Neuronal stem cell (in vitro differentiated cells): ENCODE data around the gene CEP192.

ENCODE experiments used
- DNase-seq: peaks from one replicate; pipeline ENCODE4 v3.0.0-alpha.2; 2013; ENCODE audit warnings: low spot score
- H2AFZ ChIP-seq: one replicate; pipeline ENCODE4 v1.6.1; 2013; ENCODE audit warnings: mild to moderate bottlenecking, low read length, inconsistent platforms
- H2AK5ac ChIP-seq: 2 replicates; pipeline ENCODE4 v1.6.1; 2013; ENCODE audit warnings: low read depth, mild to moderate bottlenecking, inconsistent platforms, low read length, moderate library complexity, mixed read lengths
- H2BK120ac ChIP-seq: 2 replicates; pipeline ENCODE4 v1.6.1; 2013; ENCODE audit warnings: low read depth, mild to moderate bottlenecking, inconsistent platforms, low read length, moderate library complexity, mixed read lengths
- H2BK12ac ChIP-seq: one replicate; pipeline ENCODE4 v1.6.1; 2013; ENCODE audit warnings: low read length, inconsistent platforms
- H2BK15ac ChIP-seq: 2 replicates; pipeline ENCODE4 v1.6.1; 2013; ENCODE audit warnings: mild to moderate bottlenecking, low read length, inconsistent platforms, mixed read lengths
- H2BK5ac ChIP-seq: one replicate; pipeline ENCODE4 v1.6.1; 2013; ENCODE audit warnings: inconsistent platforms, mild to moderate bottlenecking, low read length, moderate library complexity
- H3K14ac ChIP-seq: one replicate; pipeline ENCODE4 v1.6.1; 2013; ENCODE audit warnings: low read length, inconsistent platforms
- H3K18ac ChIP-seq: 2 replicates; pipeline ENCODE4 v1.6.1; 2013; ENCODE audit warnings: low read length, inconsistent platforms
- H3K23ac ChIP-seq: 2 replicates; pipeline ENCODE4 v1.6.1; 2013; ENCODE audit warnings: low read depth, mild to moderate bottlenecking, mixed read lengths, low read length, inconsistent platforms; ENCODE audit not compliant: poor library complexity
- H3K27ac ChIP-seq: replicated peaks from 3 replicates; pipeline ENCODE4 v1.5.1; 2013; ENCODE audit warnings: low read length, inconsistent platforms
- H3K27me3 ChIP-seq, 3 experiments: 2 replicates each; pipeline ENCODE4 v1.6.1; 2013; ENCODE audit warnings: low read length in 3 of 3, mild to moderate bottlenecking in 2 of 3, inconsistent platforms in 1 of 3, low read depth in 1 of 3, mixed read lengths in 1 of 3, moderate library complexity in 1 of 3; ENCODE audit not compliant: control insufficient read depth in 3 of 3, insufficient read depth in 3 of 3
- H3K36me3 ChIP-seq, 2 donors: replicated peaks in 1 of 2; 2 replicates each; pipeline ENCODE4 v1.6.1; 2013; ENCODE audit warnings: low read length in 2 of 2; ENCODE audit not compliant: control insufficient read depth in 2 of 2, insufficient read depth in 2 of 2
- H3K4ac ChIP-seq: 2 replicates; pipeline ENCODE4 v1.6.1; 2013; ENCODE audit warnings: inconsistent platforms, mild to moderate bottlenecking, low read length, moderate library complexity
- H3K4me1 ChIP-seq, 2 donors: 1 replicate in 1 of 2; 2 replicates in 1 of 2; pipeline ENCODE4 v1.6.1; 2013; ENCODE audit warnings: low read length in 2 of 2, low read depth in 1 of 2; ENCODE audit not compliant: control insufficient read depth in 2 of 2, insufficient read depth in 1 of 2
- H3K4me2 ChIP-seq: one replicate; pipeline ENCODE4 v1.6.1; 2013; ENCODE audit warnings: mild to moderate bottlenecking, low read length, inconsistent platforms; ENCODE audit not compliant: insufficient read depth, poor library complexity, severe bottlenecking
- H3K4me3 ChIP-seq, 2 donors: 2 replicates each; pipeline ENCODE4 v1.5.1; 2013; ENCODE audit warnings: low read length in 2 of 2, mild to moderate bottlenecking in 2 of 2, inconsistent platforms in 1 of 2, moderate library complexity in 1 of 2
- H3K79me1 ChIP-seq: one replicate; pipeline ENCODE4 v1.6.1; 2013; ENCODE audit warnings: low read depth, mild to moderate bottlenecking, inconsistent platforms, low read length, moderate library complexity
- H3K9ac ChIP-seq: one replicate; pipeline ENCODE4 v1.6.1; 2013; ENCODE audit warnings: mild to moderate bottlenecking, low read depth, low read length, inconsistent platforms; ENCODE audit not compliant: poor library complexity
- H3K9me3 ChIP-seq, 2 donors: replicated peaks in 1 of 2; 2 replicates each; pipeline versions ENCODE3 to v1.6.1; 2013; ENCODE audit warnings: low read length in 2 of 2, mild to moderate bottlenecking in 2 of 2, inconsistent platforms in 1 of 2, low read depth in 1 of 2, mixed read lengths in 1 of 2, moderate library complexity in 1 of 2; ENCODE audit not compliant: control insufficient read depth in 2 of 2, insufficient read depth in 1 of 2
- H4K8ac ChIP-seq: one replicate; pipeline ENCODE4 v1.6.1; 2013; ENCODE audit warnings: low read depth, mild to moderate bottlenecking, inconsistent platforms, low read length, moderate library complexity
- H4K91ac ChIP-seq: one replicate; pipeline ENCODE4 v1.6.1; 2013; ENCODE audit warnings: low read length, low read depth, mild to moderate bottlenecking, inconsistent platforms; ENCODE audit not compliant: poor library complexity
- WGBS, 2 donors: extraction: QIAGEN DNeasy Blood & Tissue Kit; methylation state at CpG; one replicate each; pipeline ENCODE4 v1.1.7; 2013; ENCODE audit warnings: missing lambda C conversion rate in 2 of 2, mixed read lengths in 1 of 2; ENCODE audit not compliant: insufficient read length in 2 of 2, insufficient replicate concordance in 1 of 2; ENCODE audit errors: extremely low coverage in 2 of 2; 5-methylcytosine and 5-hydroxymethylcytosine counted together

CEP192 gene

DNA sequence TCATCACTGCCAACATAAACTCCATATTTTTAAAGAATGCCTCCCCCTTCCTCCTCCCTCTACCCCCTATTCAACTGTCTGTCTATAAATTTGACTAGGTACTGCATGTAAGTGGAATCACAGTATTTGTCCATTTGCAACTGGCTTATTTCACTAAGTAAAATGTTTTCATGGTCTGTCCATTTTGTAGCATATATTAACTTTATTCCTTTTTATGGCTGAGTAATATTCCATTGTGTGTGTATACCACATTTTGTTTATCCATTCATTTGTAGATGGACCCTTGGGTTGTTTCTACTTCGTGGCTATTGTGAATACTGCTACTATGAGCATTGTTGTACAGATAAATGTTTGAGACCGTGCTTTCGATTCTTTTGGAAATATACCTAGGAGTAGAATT, 32.7 kb upstream of the CEP192 start:
- no peak overlapping the region for H3K18ac ChIP-seq
- no peak overlapping the region for H2BK5ac ChIP-seq
- no peak overlapping the region for H3K4me3 ChIP-seq
- no peak for DNase-seq
- H3K9ac ChIP-seq = no peak overlapping the region
- H2BK120ac ChIP-seq = no peak overlapping the region
- no peak overlapping the region for H3K23ac ChIP-seq
- H2BK12ac ChIP-seq = no peak overlapping the region
- no peaks in the 10 kb centered on the region for H3K79me1 ChIP-seq
- no CpG with 5 or more reads among the region's 3 CpGs for WGBS, 2 donors
- H3K4ac ChIP-seq = no peak overlapping the region
- peaks cover 7 to 89% of the 10 kb centered on the region in 2 donors for H3K36me3 ChIP-seq
- H3K9me3 ChIP-seq = peaks cover 0 to 8% of the 10 kb centered on the region in 2 donors
- H4K8ac ChIP-seq = no peak overlapping the region
- no peak overlapping the region for H2AK5ac ChIP-seq
- H3K14ac ChIP-seq = no peak overlapping the region
- H2BK15ac ChIP-seq = no peak overlapping the region
- H3K27ac ChIP-seq = no peak overlapping the region
- H2AFZ ChIP-seq = no peak overlapping the region
- no peak overlapping the region for H3K4me2 ChIP-seq
- no peak overlapping the region for H4K91ac ChIP-seq
- H3K4me1 ChIP-seq = no peaks in the 10 kb centered on the region
- no peaks in the 10 kb centered on the region for H3K27me3 ChIP-seq

DNA sequence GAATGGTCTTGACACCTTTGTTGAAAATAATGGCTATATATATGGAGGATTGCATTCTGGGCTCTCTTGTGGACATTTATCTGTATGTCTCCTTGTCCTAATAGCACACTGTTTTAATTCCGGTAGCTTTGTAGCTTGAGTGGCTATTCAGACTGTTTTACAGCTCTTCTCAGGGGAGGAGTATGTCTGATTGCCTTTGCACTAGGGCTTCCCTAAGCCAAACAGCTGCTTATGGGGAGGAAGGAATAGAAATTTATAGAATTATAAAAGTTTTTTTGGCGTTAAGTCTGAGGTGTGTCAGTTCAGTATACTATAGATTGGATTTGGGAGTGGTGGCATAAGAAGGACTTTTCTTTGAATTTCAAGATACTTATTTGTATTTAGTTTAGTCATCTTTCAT, 30.8 kb upstream of the CEP192 start:
- H3K14ac ChIP-seq = no peak overlapping the region
- no peak for DNase-seq
- no peak overlapping the region for H3K4ac ChIP-seq
- no peak overlapping the region for H2BK5ac ChIP-seq
- WGBS, 2 donors = 100% methylated on average over 1 of the region's 2 CpGs; no CpG with 5 or more reads in 1 of the 2 donors
- no peak overlapping the region for H3K23ac ChIP-seq
- no peaks in the 10 kb centered on the region for H3K79me1 ChIP-seq
- no peaks in the 10 kb centered on the region for H3K27me3 ChIP-seq
- no peak overlapping the region for H2AK5ac ChIP-seq
- H2BK15ac ChIP-seq = no peak overlapping the region
- H3K4me3 ChIP-seq = no peak overlapping the region
- no peak overlapping the region for H2BK12ac ChIP-seq
- peaks cover 0 to 8% of the 10 kb centered on the region in 2 donors for H3K9me3 ChIP-seq
- no peak overlapping the region for H4K91ac ChIP-seq
- H3K4me2 ChIP-seq = no peak overlapping the region
- peaks cover 9 to 90% of the 10 kb centered on the region in 2 donors for H3K36me3 ChIP-seq
- no peak overlapping the region for H3K18ac ChIP-seq
- no peak overlapping the region for H2BK120ac ChIP-seq
- H3K9ac ChIP-seq = no peak overlapping the region
- H2AFZ ChIP-seq = no peak overlapping the region
- no peak overlapping the region for H4K8ac ChIP-seq
- no peaks in the 10 kb centered on the region for H3K4me1 ChIP-seq
- H3K27ac ChIP-seq = no peak overlapping the region

DNA sequence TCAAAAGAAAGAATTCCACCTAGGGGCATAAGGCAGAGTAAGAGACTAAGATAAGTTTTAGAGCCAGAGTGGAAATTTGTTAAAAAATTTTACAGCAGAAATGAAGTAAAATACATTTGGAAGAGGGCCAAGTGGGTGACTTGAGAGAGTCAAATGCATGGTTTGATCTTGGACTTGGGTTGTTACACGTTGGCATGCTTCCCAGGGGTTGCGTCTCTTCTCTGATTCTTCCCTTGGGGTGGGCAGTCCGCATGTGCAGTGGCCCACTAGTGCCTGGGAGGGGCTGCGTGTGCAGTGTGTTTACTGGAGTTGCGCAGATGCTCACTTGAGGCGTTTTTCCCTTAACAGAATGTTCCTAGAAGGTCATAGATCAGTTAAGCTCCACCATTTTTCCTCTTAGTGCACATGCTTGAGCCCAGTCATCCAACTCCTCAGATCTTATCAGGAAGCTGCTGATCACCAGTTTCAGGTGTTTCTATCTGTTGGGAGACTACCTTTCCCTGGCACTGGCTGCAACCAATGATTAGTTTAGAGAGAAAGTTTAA, 30.2 kb upstream of the CEP192 start:
- no peak overlapping the region for H3K27ac ChIP-seq
- no peak overlapping the region for H2AFZ ChIP-seq
- no peak overlapping the region for H2AK5ac ChIP-seq
- no peak overlapping the region for H3K4me3 ChIP-seq
- H3K4ac ChIP-seq = no peak overlapping the region
- H4K8ac ChIP-seq = no peak overlapping the region
- WGBS, 2 donors = no CpG with 5 or more reads among the region's 6 CpGs
- H2BK12ac ChIP-seq = no peak overlapping the region
- no peak overlapping the region for H3K18ac ChIP-seq
- H3K27me3 ChIP-seq = no peaks in the 10 kb centered on the region
- H3K23ac ChIP-seq = no peak overlapping the region
- H3K4me2 ChIP-seq = no peak overlapping the region
- no peak overlapping the region for H2BK5ac ChIP-seq
- H3K4me1 ChIP-seq = no peaks in the 10 kb centered on the region
- H2BK120ac ChIP-seq = no peak overlapping the region
- no peak overlapping the region for H3K9ac ChIP-seq
- H3K9me3 ChIP-seq = peaks cover 0 to 8% of the 10 kb centered on the region in 2 donors
- DNase-seq = no peak
- H3K14ac ChIP-seq = no peak overlapping the region
- no peaks in the 10 kb centered on the region for H3K79me1 ChIP-seq
- H3K36me3 ChIP-seq = peaks cover 8 to 90% of the 10 kb centered on the region in 2 donors
- no peak overlapping the region for H2BK15ac ChIP-seq
- no peak overlapping the region for H4K91ac ChIP-seq

DNA sequence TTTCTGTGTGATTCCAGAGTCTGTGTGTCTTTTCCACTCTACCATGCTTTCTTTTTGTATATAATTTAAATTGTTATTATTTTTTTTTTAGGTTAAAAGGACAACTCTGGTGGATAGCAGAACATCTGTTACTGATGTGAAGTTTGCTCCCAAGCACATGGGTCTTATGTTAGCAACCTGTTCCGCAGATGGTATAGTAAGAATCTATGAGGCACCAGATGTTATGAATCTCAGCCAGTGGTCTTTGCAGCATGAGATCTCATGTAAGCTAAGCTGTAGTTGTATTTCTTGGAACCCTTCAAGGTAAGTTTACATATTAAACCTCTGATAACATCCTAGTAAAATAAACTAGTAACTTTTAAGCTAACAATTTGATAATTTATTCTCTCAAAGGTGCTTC, 28.1 kb upstream of the CEP192 start:
- WGBS, 2 donors = no CpG with 5 or more reads among the region's 1 CpG
- Histone ChIP-seq H2BK15ac (no peak overlapping the region), H2BK120ac (no peak overlapping the region), H4K91ac (no peak overlapping the region), H3K4me2 (no peak overlapping the region), H2BK12ac (no peak overlapping the region), H3K4me3 (no peak overlapping the region), H2BK5ac (no peak overlapping the region), H3K27ac (no peak overlapping the region), H2AFZ (no peak overlapping the region), H3K23ac (no peak overlapping the region), H3K9ac (no peak overlapping the region), H3K79me1 (no peaks in the 10 kb centered on the region), H4K8ac (no peak overlapping the region), H2AK5ac (no peak overlapping the region), H3K9me3 (peaks cover 0 to 8% of the 10 kb centered on the region in 2 donors), H3K4me1 (no peaks in the 10 kb centered on the region), H3K36me3 (peaks cover 10 to 95% of the 10 kb centered on the region in 2 donors), H3K18ac (no peak overlapping the region), H3K14ac (no peak overlapping the region), H3K27me3 (no peaks in the 10 kb centered on the region), H3K4ac (no peak overlapping the region)
- DNase-seq = no peak
